ENCODE data around the gene SH3PXD2A. TPM values are rescaled to one million over a fixed set of nuclear protein-coding genes. Genes with fewer than 3 reads are reported as not detected.

SH3PXD2A gene
- total and polyA plus RNA-seq, 2 of the 4 experiments (the other 2 are of a cell fraction), result 6.3 to 23.0 TPM

DNA sequence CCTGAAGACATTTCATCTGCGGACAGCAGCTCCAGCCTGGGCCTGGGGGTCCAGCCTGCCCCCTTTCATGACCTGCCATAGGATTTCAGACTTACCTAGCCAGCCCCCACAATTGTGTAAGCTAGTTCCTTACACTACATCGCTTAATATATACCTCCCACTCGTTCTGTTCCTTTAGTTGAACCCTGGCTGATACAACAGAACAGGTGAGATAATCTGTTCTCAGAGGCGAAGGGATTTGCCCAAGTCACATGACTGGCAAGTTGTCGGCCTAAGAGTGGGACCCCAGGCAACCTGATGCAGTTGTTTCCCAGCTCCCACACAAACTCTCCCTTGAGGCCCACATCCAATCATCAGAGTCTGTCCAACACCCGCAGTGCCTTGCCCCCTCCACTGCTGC is 168.2 kb downstream of the SH3PXD2A start:
- Histone ChIP-seq H3K27me3 (ENCODE audit: control insufficient read depth, insufficient read depth, low read length) (no peaks in the 10 kb centered on the region), H3K79me1 (ENCODE audit: low read depth in 1 of 2, low read length in 2 of 2) (peaks cover 12 to 13% of the 10 kb centered on the region in 2 experiments; a peak in 2 of 4 replicates), H2BK20ac (ENCODE audit: low read depth, low read length) (no peak overlapping the region), H4K91ac (ENCODE audit: insufficient read depth, low read depth, low read length) (no peak overlapping the region), H3K4me3 (ENCODE audit: insufficient read depth, low read depth, low read length) (no peak overlapping the region), H3K9ac (ENCODE audit: low read depth, low read length) (no peak overlapping the region), H2BK15ac (ENCODE audit: low read depth, low read length) (no peak overlapping the region), H3K4ac (ENCODE audit: low read depth, low read length) (no peak overlapping the region), H2AK5ac (ENCODE audit: low read depth, low read length) (no peak overlapping the region), H3K9me3 (ENCODE audit: control insufficient read depth, insufficient read depth, low read length) (no peaks in the 10 kb centered on the region), H4K20me1 (ENCODE audit: insufficient read depth, low read length) (no peaks in the 10 kb centered on the region), H2AK9ac (replicated peaks; ENCODE audit: low read depth, low read length, poor library complexity) (no peak overlapping the region), H3K4me1 (ENCODE audit: control insufficient read depth, insufficient read depth, low read length) (peaks cover 10% of the 10 kb centered on the region), H3K9me1 (ENCODE audit: insufficient read depth, low read length) (0 out of 2 replicates have a peak, but pooled peaks cover 4% of the 10 kb centered on the region), H3K27ac (ENCODE audit: insufficient read depth, low read length) (no peak overlapping the region), H3K4me2 (ENCODE audit: low read depth, low read length) (no peak overlapping the region), H3K23ac (ENCODE audit: low read depth, low read length) (no peak overlapping the region), H4K8ac (ENCODE audit: low read depth in 2 of 2, low read length in 2 of 2) (no peak overlapping the region), H2BK120ac (ENCODE audit: low read depth, low read length) (no peak overlapping the region), H3K18ac (ENCODE audit: low read depth, low read length) (no peak overlapping the region), H3K36me3 (ENCODE audit: control insufficient read depth, insufficient read depth, low read length) (no peaks in the 10 kb centered on the region), H3K56ac (ENCODE audit: extremely low read depth, insufficient read depth, low read length) (no peak overlapping the region), H3K14ac (replicated peaks; ENCODE audit: low read depth, low read length) (no peak overlapping the region), H2BK5ac (ENCODE audit: low read depth, low read length, poor library complexity, severe bottlenecking) (no peak overlapping the region), H4K5ac (ENCODE audit: low read depth, low read length) (no peak overlapping the region), H2AFZ (replicated peaks; ENCODE audit: low read length, poor library complexity) (no peak overlapping the region)
- intact Hi-C loops (cut with micrococcal nuclease), result no loop called here
- no peak for ATAC-seq (ENCODE audit: low read depth)
- CTCF ChIA-PET, result interaction anchor here (0.9 to 2.0 kb wide), 3 partner anchors 9 to 94 kb away, joined by 3 to 11 read pairs (median 7); no protein-coding TSS in a partner anchor
- no peak for DNase-seq
- POLR2A ChIA-PET (ENCODE audit: unreplicated experiment), result no interaction called here
- TF ChIP-seq POLR2A (IDR thresholded peaks at IDR 0.05; ENCODE audit: low read depth, low read length), result no peak
- no peak for TF ChIP-seq BHLHE40 (IDR thresholded peaks at IDR 0.05; ENCODE audit: low read depth, low read length)
- no peak for TF ChIP-seq FOS (IDR thresholded peaks at IDR 0.05; ENCODE audit: low read depth, low read length)
- TF ChIP-seq, protein P1, sequence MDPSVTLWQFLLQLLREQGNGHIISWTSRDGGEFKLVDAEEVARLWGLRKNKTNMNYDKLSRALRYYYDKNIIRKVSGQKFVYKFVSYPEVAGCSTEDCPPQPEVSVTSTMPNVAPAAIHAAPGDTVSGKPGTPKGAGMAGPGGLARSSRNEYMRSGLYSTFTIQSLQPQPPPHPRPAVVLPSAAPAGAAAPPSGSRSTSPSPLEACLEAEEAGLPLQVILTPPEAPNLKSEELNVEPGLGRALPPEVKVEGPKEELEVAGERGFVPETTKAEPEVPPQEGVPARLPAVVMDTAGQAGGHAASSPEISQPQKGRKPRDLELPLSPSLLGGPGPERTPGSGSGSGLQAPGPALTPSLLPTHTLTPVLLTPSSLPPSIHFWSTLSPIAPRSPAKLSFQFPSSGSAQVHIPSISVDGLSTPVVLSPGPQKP (IDR thresholded peaks at IDR 0.05; ENCODE audit: borderline replicate concordance, low read depth, low read length), result no peak
- no peak for TF ChIP-seq SMC3 (IDR thresholded peaks at IDR 0.05; ENCODE audit: low read depth, low read length)
- no peak for TF ChIP-seq RFX5 (IDR thresholded peaks at IDR 0.05; ENCODE audit: low read depth, low read length)
- BruUV-seq (replicated peaks), result no TSS peak
- in situ Hi-C loops (cut with MboI; ENCODE audit: low sequenced_read_pairs), result loop anchor here (5.0 to 10.0 kb wide), 2 partner anchors 75 to 192 kb away; partner anchors contain the start of gene NEURL1
- WGBS, 2 experiments (ENCODE audit: extremely low coverage in 2 of 2, insufficient read length in 1 of 2), result 92% methylated on average over 5 of the region's 6 CpGs; no CpG with 5 or more reads in 1 of the 2 experiments
- dilution Hi-C loops (cut with HindIII; ENCODE audit: low sequenced_read_pairs, unreplicated experiment), result no loop called here
